ENCODE results near the gene CHI3L1. TPM values are rescaled to one million over a fixed set of nuclear protein-coding genes. Genes with fewer than 3 reads are reported as not detected.

The CHI3L1 gene
- total RNA-seq, 1 experiment from 2014 or later: not detected

DNA sequence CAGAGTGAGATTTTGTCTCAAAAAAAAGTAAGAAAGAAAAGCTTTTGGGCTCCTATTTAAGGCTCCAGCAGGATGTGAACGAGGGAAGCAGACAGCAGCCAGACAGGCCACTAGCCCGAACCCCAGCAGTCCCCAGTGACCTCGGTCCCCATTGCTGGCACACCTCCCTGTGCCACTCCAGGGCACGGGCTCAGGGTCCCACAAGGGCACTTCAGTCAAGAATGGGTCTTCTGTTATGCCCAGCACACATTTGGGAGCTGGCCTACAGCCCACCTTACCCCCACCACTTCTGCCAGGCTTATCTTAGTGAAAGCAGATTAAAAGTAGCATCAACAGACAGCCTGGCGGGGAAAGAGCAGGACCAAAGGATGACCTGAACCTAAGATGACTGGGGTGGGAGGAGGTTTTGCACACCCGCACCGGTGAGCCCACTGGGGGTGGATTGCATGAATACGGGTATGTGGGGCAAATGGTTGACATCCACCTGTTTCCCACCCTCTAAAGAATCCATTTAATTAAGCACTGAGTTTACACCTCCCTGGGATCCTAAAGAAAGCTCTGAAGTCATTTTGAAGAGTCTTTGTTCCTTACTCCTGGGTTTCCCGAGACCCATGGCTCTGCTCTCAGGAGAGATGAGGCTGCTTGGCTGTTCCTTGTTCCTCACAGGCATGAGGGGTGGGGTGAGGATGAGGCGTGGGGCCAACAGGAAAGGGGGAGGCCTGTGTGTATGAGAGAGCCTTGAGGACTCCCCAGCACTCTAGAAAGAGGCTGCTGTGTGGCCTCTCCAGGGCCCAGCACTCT, 4.7 kb downstream of the CHI3L1 start:
- Histone ChIP-seq H4K20me1 (ENCODE audit: insufficient read depth) (no peaks in the 10 kb centered on the region), H3K9me3 (ENCODE audit: control insufficient read depth in 1 of 2, insufficient read depth in 1 of 2, low read depth in 1 of 2, low read length in 2 of 2) (no peaks in the 10 kb centered on the region), H3K27me3 (ENCODE audit: insufficient read depth, low read length) (no peaks in the 10 kb centered on the region), H3K4me2 (ENCODE audit: low read length) (no peak overlapping the region), H3K4me1 (ENCODE audit: control insufficient read depth in 1 of 2, insufficient read depth in 2 of 2, low read length in 2 of 2) (peaks cover 20 to 54% of the 10 kb centered on the region in 2 experiments), H3K9ac (ENCODE audit: low read length) (no peak overlapping the region), H3K4me3 (replicated peaks in 1 of 2; ENCODE audit: low read depth in 1 of 2, low read length in 2 of 2) (no peak overlapping the region), H2AFZ (ENCODE audit: low read depth, low read length, poor library complexity, severe bottlenecking) (no peak overlapping the region), H3K9me2 (ENCODE audit: insufficient read depth) (no peaks in the 10 kb centered on the region), H3K36me3 (ENCODE audit: control insufficient read depth in 1 of 2, insufficient read depth in 2 of 2, low read length in 2 of 2) (no peaks in the 10 kb centered on the region), H3K27ac (ENCODE audit: low read depth, low read length) (no peak overlapping the region), H3K79me2 (ENCODE audit: insufficient read depth, low read length) (no peaks in the 10 kb centered on the region)
- DNase-seq (ENCODE audit: low read depth, low spot score): no peak
- ATAC-seq: no peak
- ChIA-PET POLR2A (no interaction called here), CTCF (no interaction called here), RAD21 (ENCODE audit: low non-redundant PET in 1 of 2, low total read pairs in 2 of 2, uncharacterized antibody in 2 of 2, unreplicated experiment in 2 of 2) (no interaction called here)
- intact Hi-C loops (cut with micrococcal nuclease): no loop called here
- no peak for TF ChIP-seq EGR1 (IDR thresholded peaks at IDR 0.05; ENCODE audit: low read depth)
- BruUV-seq (replicated peaks): no TSS peak

DNA sequence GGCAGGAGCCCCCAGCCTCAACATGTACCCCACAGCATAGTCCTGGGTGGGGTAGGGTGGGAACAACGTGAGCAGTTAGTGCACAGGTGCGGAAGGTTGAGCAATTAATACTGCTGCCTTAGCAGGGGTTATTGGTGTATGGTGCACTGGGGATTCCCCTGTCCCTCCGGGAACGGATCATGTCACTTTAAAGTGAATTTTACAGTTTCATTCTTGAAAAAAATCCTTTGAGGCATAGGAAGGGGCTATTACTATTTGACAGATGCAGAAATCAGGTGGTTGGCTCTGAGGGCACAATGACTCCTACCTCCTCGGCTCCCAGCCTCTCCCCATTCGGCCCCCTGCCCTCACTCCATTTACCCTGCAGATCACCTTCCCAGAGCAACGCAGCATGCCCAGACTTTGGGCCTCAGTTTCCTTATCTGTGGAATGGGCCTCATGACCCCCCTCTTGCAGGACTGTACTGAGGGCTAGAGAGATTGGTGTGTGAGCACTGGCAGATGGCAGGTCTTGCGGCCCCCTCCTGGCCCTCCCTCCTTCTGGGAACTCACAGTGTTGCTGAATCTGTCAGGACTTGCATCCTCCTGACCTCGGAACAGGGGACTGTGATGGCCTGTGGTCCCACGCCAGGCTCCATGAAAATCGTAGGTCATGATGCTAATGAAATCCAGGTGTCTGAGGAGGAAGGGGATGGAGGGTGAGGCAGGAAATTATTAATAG, 5.7 kb downstream of the CHI3L1 start:
- H3K36me3 ChIP-seq (ENCODE audit: control insufficient read depth in 1 of 2, insufficient read depth in 2 of 2, low read length in 2 of 2): no peaks in the 10 kb centered on the region
- TF ChIP-seq SRF (IDR thresholded peaks at IDR 0.05; ENCODE audit: low read depth) (no peak), POLR2AphosphoS5 (IDR thresholded peaks at IDR 0.05; ENCODE audit: low read depth, low read length) (no peak), ELF1 (IDR thresholded peaks at IDR 0.05; ENCODE audit: borderline replicate concordance, low read depth) (no peak), CBX3 (IDR thresholded peaks at IDR 0.05; ENCODE audit: low read depth) (no peak), CEBPB (IDR thresholded peaks at IDR 0.05; ENCODE audit: low read depth) (no peak), ZNF274 (IDR thresholded peaks at IDR 0.05; ENCODE audit: low read depth, low read length) (no peak), EZH2 (IDR thresholded peaks at IDR 0.05) (no peak)
- TF ChIP-seq, protein P1, sequence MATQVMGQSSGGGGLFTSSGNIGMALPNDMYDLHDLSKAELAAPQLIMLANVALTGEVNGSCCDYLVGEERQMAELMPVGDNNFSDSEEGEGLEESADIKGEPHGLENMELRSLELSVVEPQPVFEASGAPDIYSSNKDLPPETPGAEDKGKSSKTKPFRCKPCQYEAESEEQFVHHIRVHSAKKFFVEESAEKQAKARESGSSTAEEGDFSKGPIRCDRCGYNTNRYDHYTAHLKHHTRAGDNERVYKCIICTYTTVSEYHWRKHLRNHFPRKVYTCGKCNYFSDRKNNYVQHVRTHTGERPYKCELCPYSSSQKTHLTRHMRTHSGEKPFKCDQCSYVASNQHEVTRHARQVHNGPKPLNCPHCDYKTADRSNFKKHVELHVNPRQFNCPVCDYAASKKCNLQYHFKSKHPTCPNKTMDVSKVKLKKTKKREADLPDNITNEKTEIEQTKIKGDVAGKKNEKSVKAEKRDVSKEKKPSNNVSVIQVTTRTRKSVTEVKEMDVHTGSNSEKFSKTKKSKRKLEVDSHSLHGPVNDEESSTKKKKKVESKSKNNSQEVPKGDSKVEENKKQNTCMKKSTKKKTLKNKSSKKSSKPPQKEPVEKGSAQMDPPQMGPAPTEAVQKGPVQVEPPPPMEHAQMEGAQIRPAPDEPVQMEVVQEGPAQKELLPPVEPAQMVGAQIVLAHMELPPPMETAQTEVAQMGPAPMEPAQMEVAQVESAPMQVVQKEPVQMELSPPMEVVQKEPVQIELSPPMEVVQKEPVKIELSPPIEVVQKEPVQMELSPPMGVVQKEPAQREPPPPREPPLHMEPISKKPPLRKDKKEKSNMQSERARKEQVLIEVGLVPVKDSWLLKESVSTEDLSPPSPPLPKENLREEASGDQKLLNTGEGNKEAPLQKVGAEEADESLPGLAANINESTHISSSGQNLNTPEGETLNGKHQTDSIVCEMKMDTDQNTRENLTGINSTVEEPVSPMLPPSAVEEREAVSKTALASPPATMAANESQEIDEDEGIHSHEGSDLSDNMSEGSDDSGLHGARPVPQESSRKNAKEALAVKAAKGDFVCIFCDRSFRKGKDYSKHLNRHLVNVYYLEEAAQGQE (IDR thresholded peaks at IDR 0.05; ENCODE audit: low read depth): no peak
- TF ChIP-seq, protein P2, sequence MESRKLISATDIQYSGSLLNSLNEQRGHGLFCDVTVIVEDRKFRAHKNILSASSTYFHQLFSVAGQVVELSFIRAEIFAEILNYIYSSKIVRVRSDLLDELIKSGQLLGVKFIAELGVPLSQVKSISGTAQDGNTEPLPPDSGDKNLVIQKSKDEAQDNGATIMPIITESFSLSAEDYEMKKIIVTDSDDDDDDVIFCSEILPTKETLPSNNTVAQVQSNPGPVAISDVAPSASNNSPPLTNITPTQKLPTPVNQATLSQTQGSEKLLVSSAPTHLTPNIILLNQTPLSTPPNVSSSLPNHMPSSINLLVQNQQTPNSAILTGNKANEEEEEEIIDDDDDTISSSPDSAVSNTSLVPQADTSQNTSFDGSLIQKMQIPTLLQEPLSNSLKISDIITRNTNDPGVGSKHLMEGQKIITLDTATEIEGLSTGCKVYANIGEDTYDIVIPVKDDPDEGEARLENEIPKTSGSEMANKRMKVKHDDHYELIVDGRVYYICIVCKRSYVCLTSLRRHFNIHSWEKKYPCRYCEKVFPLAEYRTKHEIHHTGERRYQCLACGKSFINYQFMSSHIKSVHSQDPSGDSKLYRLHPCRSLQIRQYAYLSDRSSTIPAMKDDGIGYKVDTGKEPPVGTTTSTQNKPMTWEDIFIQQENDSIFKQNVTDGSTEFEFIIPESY (IDR thresholded peaks at IDR 0.05; ENCODE audit: extremely low read depth, insufficient replicate concordance, low read length): no peak
- TF ChIP-seq, protein P3, sequence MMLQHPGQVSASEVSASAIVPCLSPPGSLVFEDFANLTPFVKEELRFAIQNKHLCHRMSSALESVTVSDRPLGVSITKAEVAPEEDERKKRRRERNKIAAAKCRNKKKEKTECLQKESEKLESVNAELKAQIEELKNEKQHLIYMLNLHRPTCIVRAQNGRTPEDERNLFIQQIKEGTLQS (IDR thresholded peaks at IDR 0.05): no peak
- TF ChIP-seq, protein P4, sequence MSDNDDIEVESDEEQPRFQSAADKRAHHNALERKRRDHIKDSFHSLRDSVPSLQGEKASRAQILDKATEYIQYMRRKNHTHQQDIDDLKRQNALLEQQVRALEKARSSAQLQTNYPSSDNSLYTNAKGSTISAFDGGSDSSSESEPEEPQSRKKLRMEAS (IDR thresholded peaks at IDR 0.05): no peak
- no TSS peak for BruUV-seq (replicated peaks)
- CTCF ChIA-PET: no interaction called here
- H3K4me1 ChIP-seq (ENCODE audit: control insufficient read depth in 1 of 2, insufficient read depth in 2 of 2, low read length in 2 of 2): peaks cover 21 to 54% of the 10 kb centered on the region in 2 experiments
- ATAC-seq: no peak
- POLR2A ChIA-PET: no interaction called here
- no peak overlapping the region for H3K27ac ChIP-seq (ENCODE audit: low read depth, low read length)
- H3K4me3 ChIP-seq (replicated peaks in 1 of 2; ENCODE audit: low read depth in 1 of 2, low read length in 2 of 2): no peak overlapping the region
- no peaks in the 10 kb centered on the region for H3K79me2 ChIP-seq (ENCODE audit: insufficient read depth, low read length)
- no peaks in the 10 kb centered on the region for H3K9me3 ChIP-seq (ENCODE audit: control insufficient read depth in 1 of 2, insufficient read depth in 1 of 2, low read depth in 1 of 2, low read length in 2 of 2)
- no peak overlapping the region for H2AFZ ChIP-seq (ENCODE audit: low read depth, low read length, poor library complexity, severe bottlenecking)
- RAD21 ChIA-PET (ENCODE audit: low non-redundant PET in 1 of 2, low total read pairs in 2 of 2, uncharacterized antibody in 2 of 2, unreplicated experiment in 2 of 2): no interaction called here
- H3K27me3 ChIP-seq (ENCODE audit: insufficient read depth, low read length): no peaks in the 10 kb centered on the region
- intact Hi-C loops (cut with micrococcal nuclease): no loop called here
- no peak for DNase-seq (ENCODE audit: low read depth, low spot score)
- H3K4me2 ChIP-seq (ENCODE audit: low read length): no peak overlapping the region
- no peaks in the 10 kb centered on the region for H3K9me2 ChIP-seq (ENCODE audit: insufficient read depth)
- H4K20me1 ChIP-seq (ENCODE audit: insufficient read depth): no peaks in the 10 kb centered on the region
- H3K9ac ChIP-seq (ENCODE audit: low read length): no peak overlapping the region
